K562 (cell line): Measurements from ENCODE around the gene LRP4. TPM values are rescaled to one million over a fixed set of nuclear protein-coding genes. Genes with fewer than 3 reads are reported as not detected.

ENCODE experiments used
- ARNT ChIP-seq, 2 experiments: fragments of 450-650 bp; IDR thresholded peaks; 2 replicates each; pipeline ENCODE4 v1.6.1; 2016; ENCODE audit warnings: mild to moderate bottlenecking in 1 of 2
- CCAR2 ChIP-seq: fragments of 200-400 bp; formaldehyde crosslinking; IDR thresholded peaks from 2 replicates; pipeline ENCODE4 v1.6.1; 2017; ENCODE audit warnings: mild to moderate bottlenecking, low read depth, low read length
- CTCF ChIP-seq, 3 experiments: IDR thresholded peaks in 2 of 3; conservative IDR thresholded peaks in 1 of 3; 2 replicates each; pipeline ENCODE4 v1.5.1; 2011 to 2012; ENCODE audit warnings: low read length in 3 of 3, mild to moderate bottlenecking in 3 of 3, control low read depth in 2 of 3, improper control_type of control experiment in 1 of 3, inconsistent platforms in 1 of 3, low read depth in 1 of 3, mixed read lengths in 1 of 3, moderate library complexity in 1 of 3; ENCODE audit not compliant: insufficient read depth in 2 of 3
- FOXJ2 ChIP-seq: fragments of 200-800 bp; sonication (Bioruptor generic); IDR thresholded peaks from 2 replicates; pipeline ENCODE4 v1.6.1; 2016; ENCODE audit warnings: missing genetic modification characterization, missing compliant biosample characterization
- NR4A1 ChIP-seq, 2 experiments: fragments of 250-450 bp in 1 of 2; fragments of 450-650 bp in 1 of 2; sonication (Bioruptor Pico) in 1 of 2; IDR thresholded peaks; 2 replicates each; pipeline versions ENCODE4 v1.4.0 to v1.6.1; 2016 to 2020; ENCODE audit warnings: mild to moderate bottlenecking in 2 of 2, missing compliant biosample characterization in 1 of 2, missing genetic modification characterization in 1 of 2, moderate library complexity in 1 of 2
- SREBF2 ChIP-seq: sonication (generic); formaldehyde crosslinking; IDR thresholded peaks from 2 replicates; pipeline ENCODE4 v1.4.0; 2020; ENCODE audit warnings: mild to moderate bottlenecking, missing genetic modification reagents
- TEAD1 ChIP-seq, 2 experiments: fragments of 450-650 bp in 1 of 2; sonication (generic) in 1 of 2; formaldehyde crosslinking; IDR thresholded peaks; 2 replicates each; pipeline versions ENCODE4 v1.4.0 to v1.8.0; 2020 to 2022; ENCODE audit warnings: mild to moderate bottlenecking in 2 of 2, missing genetic modification reagents in 1 of 2
- ZFPM2 ChIP-seq: fragments of 250-450 bp; sonication (Bioruptor Pico); IDR thresholded peaks from 2 replicates; pipeline ENCODE4 v1.5.1; 2022; ENCODE audit warnings: mild to moderate bottlenecking
- ZHX1 ChIP-seq: fragments of 150-350 bp; conservative IDR thresholded peaks from 2 replicates; pipeline ENCODE4 v1.6.1; 2014; ENCODE audit warnings: low read length
- ZNF699 ChIP-seq: fragments of 250-450 bp; sonication (Bioruptor Pico); IDR thresholded peaks from 2 replicates; pipeline ENCODE4 v1.8.0; 2021; ENCODE audit warnings: mild to moderate bottlenecking, moderate library complexity; ENCODE audit not compliant: insufficient replicate concordance
- polyA plus RNA-seq, 8 experiments: library from polyadenylated mRNA; depleted of rRNA in 4 of 8; stranded (reverse) in 5 of 8; unstranded in 3 of 8; fragments of >200 nt; fragmentation: Nextera tagmentation in 2 of 8; fragmentation: Illumina TruSeq in 1 of 8; extraction: Ambion mirVana in 2 of 8; extraction: Trizol in 1 of 8; gene quantifications; 2 replicates each; pipeline versions ENCODE4 v1.2.1 to v1.2.3, GENCODE V29; 2011 to 2014; ENCODE audit warnings: inconsistent platforms in 1 of 8, missing spikeins in 1 of 8
- total RNA-seq, 7 experiments: library from RNA; depleted of rRNA in 6 of 7; stranded (reverse); fragments of >200 nt in 6 of 7; fragmentation: Illumina TruSeq in 2 of 7; extraction: Trizol in 2 of 7; gene quantifications; 2 replicates each; pipeline versions ENCODE4 v1.2.1 to v1.2.3, GENCODE V29; 2011 to 2021; ENCODE audit warnings: low replicate concordance in 1 of 7

LRP4 gene
- total and polyA plus RNA-seq, 9 of the 15 experiments (the other 6 are each of a cell fraction or from before 2014, with no cell fraction given): 0.04 to 0.54 (median 0.10) TPM

- no peak for TF ChIP-seq CTCF (IDR thresholded peaks at IDR 0.05 in 2 of 3, conservative IDR thresholded peaks at IDR 0.05 in 1 of 3; ENCODE audit: insufficient read depth in 2 of 3, low read depth in 1 of 3, low read length in 3 of 3)
- TF ChIP-seq TEAD1 (CRISPR knock-in tag; IDR thresholded peaks at IDR 0.05): no peak
- TF ChIP-seq ZHX1: no peak
- no peak for TF ChIP-seq ZNF699
- TF ChIP-seq NR4A1 (CRISPR knock-in tag; IDR thresholded peaks at IDR 0.05): no peak
- TF ChIP-seq NR4A1 (tag; IDR thresholded peaks at IDR 0.05): no peak
- no peak for TF ChIP-seq SREBF2 (CRISPR knock-in tag)
- no peak for TF ChIP-seq ARNT (IDR thresholded peaks at IDR 0.05)
- TF ChIP-seq ZFPM2 (CRISPR knock-in tag): no peak
- no peak for TF ChIP-seq FOXJ2
- TF ChIP-seq CCAR2: no peak
- TF ChIP-seq, all 486 proteins: peak for 0
Observed at GRCh38 chr11:46914910-46915309, 3.4 kb downstream of the LRP4 start (continued).
